Right cardiac atrium (tissue), 5 donors: ENCODE measurements around the gene C10orf95. TPM values are rescaled to one million over a fixed set of nuclear protein-coding genes. Genes with fewer than 3 reads are reported as not detected.

Experiments
- ATAC-seq, 2 donors: fragments of 200-7000 bp; cut with Tn5 transposase; one replicate each; pipeline versions ENCODE4 v1.8.0 to v1.9.1; 2020; ENCODE audit warnings: moderate library complexity in 2 of 2, mild to moderate bottlenecking in 1 of 2
- DNase-seq, 3 donors: peaks; one replicate each; pipeline ENCODE4 v3.0.0-alpha.2; 2020
- H3K27ac ChIP-seq: one replicate; pipeline ENCODE4 v1.5.1; 2013; ENCODE audit warnings: mild to moderate bottlenecking, low read length, control low read depth, moderate library complexity
- H3K27me3 ChIP-seq: one replicate; pipeline ENCODE4 v1.6.1; 2013; ENCODE audit not compliant: control insufficient read depth, insufficient read depth
- H3K4me1 ChIP-seq: one replicate; pipeline ENCODE4 v1.6.1; 2013; ENCODE audit warnings: low read length; ENCODE audit not compliant: control insufficient read depth, insufficient read depth
- H3K4me3 ChIP-seq: one replicate; pipeline ENCODE4 v1.5.1; 2013; ENCODE audit warnings: low read length, control low read depth
- H3K9me3 ChIP-seq: one replicate; pipeline ENCODE4 v1.6.1; 2013; ENCODE audit warnings: low read length; ENCODE audit not compliant: control insufficient read depth
- WGBS: extraction: QIAGEN DNeasy Blood & Tissue Kit; methylation state at CpG from one replicate; pipeline ENCODE4 v1.1.7; 2013; 5-methylcytosine and 5-hydroxymethylcytosine counted together
- intact Hi-C, 4 donors: fragments of 100-400 bp; cut with DNase I; formaldehyde crosslinking; loops; one replicate each; pipeline versions ENCODE4 v1.11.0 to v1.14.0; 2022 to 2023
- polyA plus RNA-seq: library from polyadenylated mRNA; stranded (reverse); fragments of 200-250 nt; gene quantifications from one replicate; pipeline ENCODE4 v1.2.3, GENCODE V29; 2013
- total RNA-seq, 4 donors: library from RNA; stranded (reverse); fragmentation: NEBNext Ultra II Directional; extraction: Animal tissue kit (Norgen Biotek cat#: 25700); gene quantifications; one replicate each; pipeline ENCODE4 v1.2.1, GENCODE V29; 2021
- donor health status: healthy with polysubstance abuse.
- donor health status: DM: no; HTN: yes; CAD: no.
- donor health status: DM: no; HTN: no; CAD: no.
- donor health status: DM: no; HTN: yes; CAD: no; lungs with severe emphysema.
- donor health status: DM: yes; HTN: yes; CAD: no.

The C10orf95 gene
- total and polyA plus RNA-seq, 5 donors, result 0.09 TPM; not detected in 4

- no peaks in the 10 kb centered on the region for H3K27me3 ChIP-seq
- ATAC-seq (peak; percentile 93 to 96), DNase-seq (peak; percentile 89 to 96 (median 94))
- H3K27ac ChIP-seq, result peak overlapping the region; percentile 91
- H3K9me3 ChIP-seq, result no peaks in the 10 kb centered on the region
- intact Hi-C loops, result no loop called here
- peaks cover 3% of the 10 kb centered on the region for H3K4me1 ChIP-seq
- WGBS, result under 1% methylated on average over 104 of the region's 104 CpGs
- H3K4me3 ChIP-seq, result peak overlapping the region; percentile 87
Observed at GRCh38 chr10:102450374-102451104, 804 bp downstream of the C10orf95 start.

GRCh38 chr10:102450124-102450373 is 1.3 kb downstream of the C10orf95 start:
- under 1% methylated on average over 11 of the region's 11 CpGs for WGBS
- ATAC-seq (peak in 1 of 2 donors; percentile 1), DNase-seq (no peak)
- Histone ChIP-seq H3K27ac (peak overlapping the region; percentile 91), H3K9me3 (no peaks in the 10 kb centered on the region), H3K4me3 (peak overlapping the region; percentile 87), H3K4me1 (peaks cover 3% of the 10 kb centered on the region), H3K27me3 (no peaks in the 10 kb centered on the region)
- intact Hi-C loops, result no loop called here

GRCh38 chr10:102449321-102450123 is 1.8 kb downstream of the C10orf95 start:
- 10% methylated on average over 30 of the region's 30 CpGs for WGBS

GRCh38 chr10:102444851-102445250 is 6.5 kb downstream of the C10orf95 start:
- Histone ChIP-seq H3K4me1 (no peaks in the 10 kb centered on the region), H3K9me3 (no peaks in the 10 kb centered on the region), H3K27ac (no peak overlapping the region), H3K27me3 (no peaks in the 10 kb centered on the region), H3K4me3 (no peak overlapping the region)
- DNase-seq (no peak), ATAC-seq (no peak)
- 71% methylated on average over 2 of the region's 2 CpGs for WGBS
- intact Hi-C loops, result no loop called here

More at GRCh38 chr10:102449321-102450123, 1.8 kb downstream of the C10orf95 start:
- Histone ChIP-seq H3K27ac (peak overlapping the region; percentile 91), H3K9me3 (no peaks in the 10 kb centered on the region), H3K27me3 (no peaks in the 10 kb centered on the region), H3K4me1 (peaks cover 3% of the 10 kb centered on the region), H3K4me3 (peak overlapping the region; percentile 87)
- peak; percentile 65 to 75 for ATAC-seq
- intact Hi-C loops, result no loop called here
- peak; percentile 70 to 90 (median 82) for DNase-seq

- Histone ChIP-seq H3K9me3 (no peaks in the 10 kb centered on the region), H3K27me3 (no peaks in the 10 kb centered on the region), H3K27ac (no peak overlapping the region), H3K4me3 (no peak overlapping the region), H3K4me1 (peaks cover 2% of the 10 kb centered on the region)
- 67% methylated on average over 1 of the region's 1 CpG for WGBS
- intact Hi-C loops, result no loop called here
- no peak for DNase-seq
- no peak for ATAC-seq
Observed at GRCh38 chr10:102438374-102438773, 13.0 kb downstream of the C10orf95 start.

GRCh38 chr10:102437515-102437914 is 13.8 kb downstream of the C10orf95 start:
- ATAC-seq (no peak), DNase-seq (no peak)
- H3K27ac ChIP-seq, result no peak overlapping the region
- peaks cover 2% of the 10 kb centered on the region for H3K4me1 ChIP-seq
- no peaks in the 10 kb centered on the region for H3K9me3 ChIP-seq
- no peaks in the 10 kb centered on the region for H3K27me3 ChIP-seq
- no peak overlapping the region for H3K4me3 ChIP-seq
- 95% methylated on average over 3 of the region's 3 CpGs for WGBS
- intact Hi-C loops, result no loop called here

- H3K4me1 ChIP-seq, result peaks cover 2% of the 10 kb centered on the region
- no peak overlapping the region for H3K4me3 ChIP-seq
- H3K27me3 ChIP-seq, result no peaks in the 10 kb centered on the region
- ATAC-seq, result no peak
- H3K27ac ChIP-seq, result no peak overlapping the region
- intact Hi-C loops, result no loop called here
- no peaks in the 10 kb centered on the region for H3K9me3 ChIP-seq
- no peak for DNase-seq
- 73% methylated on average over 6 of the region's 6 CpGs for WGBS
Observed at GRCh38 chr10:102436312-102436711, 15.0 kb downstream of the C10orf95 start.

GRCh38 chr10:102435529-102436233 is 15.7 kb downstream of the C10orf95 start:
- DNase-seq (no peak), ATAC-seq (no peak)
- H3K4me1 ChIP-seq, result peaks cover 2% of the 10 kb centered on the region
- H3K4me3 ChIP-seq, result peak overlapping the region; percentile 31
- 8% methylated on average over 14 of the region's 14 CpGs for WGBS
- intact Hi-C loops, result no loop called here
- H3K9me3 ChIP-seq, result no peaks in the 10 kb centered on the region
- H3K27ac ChIP-seq, result no peak overlapping the region
- no peaks in the 10 kb centered on the region for H3K27me3 ChIP-seq

- peaks cover 2% of the 10 kb centered on the region for H3K4me1 ChIP-seq
- ATAC-seq (no peak), DNase-seq (no peak)
- intact Hi-C loops, result no loop called here
- whole genome bisulfite sequencing, result 28% methylated on average over 5 of the region's 5 CpGs
- no peak overlapping the region for H3K27ac ChIP-seq
- no peaks in the 10 kb centered on the region for H3K27me3 ChIP-seq
- peak overlapping the region; percentile 31 for H3K4me3 ChIP-seq
- no peaks in the 10 kb centered on the region for H3K9me3 ChIP-seq
Observed at GRCh38 chr10:102435133-102435497, 16.2 kb downstream of the C10orf95 start.

GRCh38 chr10:102434394-102435132 is 16.8 kb downstream of the C10orf95 start:
- intact Hi-C loops, result no loop called here
- peak in 1 of 2 donors; percentile 7 for ATAC-seq
- Histone ChIP-seq H3K27me3 (no peaks in the 10 kb centered on the region), H3K9me3 (no peaks in the 10 kb centered on the region), H3K27ac (no peak overlapping the region), H3K4me1 (peaks cover 2% of the 10 kb centered on the region), H3K4me3 (no peak overlapping the region)
- DNase-seq, result no peak
- WGBS, result 23% methylated on average over 9 of the region's 9 CpGs
